ENCODE measurements around the gene DACH1.
A peak's percentile ranks its signal among the peaks of the same experiment; 100 is the strongest.

DACH1 gene

DNA sequence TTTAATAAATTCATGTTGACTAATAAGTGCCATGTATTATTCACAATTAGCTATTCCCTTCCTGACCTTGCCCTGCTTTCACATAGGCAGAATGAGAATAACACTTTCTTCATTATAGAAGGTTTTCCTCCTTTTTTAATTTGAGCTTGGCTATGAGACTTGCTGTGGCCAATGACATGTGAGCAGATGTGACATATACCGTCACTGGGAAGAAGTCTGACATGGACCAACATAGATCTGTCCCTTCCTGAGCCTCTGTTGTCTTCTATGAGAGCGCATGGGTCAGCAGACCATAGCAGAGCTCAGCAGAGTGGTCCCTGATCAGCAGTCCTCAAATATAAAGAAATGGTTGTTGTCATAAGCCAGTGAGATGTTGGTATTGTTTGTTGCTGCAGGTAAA, 163.9 kb downstream of the DACH1 start:
- Histone ChIP-seq H4K5ac (ENCODE audit: low read length) (no peak overlapping the region), H3K27me3 (ENCODE audit: insufficient read depth, low read length, poor library complexity) (no peaks in the 10 kb centered on the region), H3K4me2 (ENCODE audit: low read length) (no peak overlapping the region), H2BK120ac (ENCODE audit: low read depth, low read length) (no peak overlapping the region), H3K56ac (ENCODE audit: low read length) (no peak overlapping the region), H3K79me1 (ENCODE audit: low read length) (no peaks in the 10 kb centered on the region), H2BK5ac (ENCODE audit: low read length) (no peak overlapping the region), H3K27ac (ENCODE audit: low read depth, low read length) (no peak overlapping the region), H3K4me3 (ENCODE audit: low read length) (no peak overlapping the region), H3K36me3 (ENCODE audit: control insufficient read depth, insufficient read depth, low read length) (no peaks in the 10 kb centered on the region), H3K4me1 (ENCODE audit: control insufficient read depth, low read depth, low read length) (no peaks in the 10 kb centered on the region), H3K18ac (ENCODE audit: low read length) (no peak overlapping the region), H4K8ac (ENCODE audit: low read depth, low read length) (no peak overlapping the region), H2AK5ac (ENCODE audit: low read length) (no peak overlapping the region), H2BK15ac (replicated peaks; ENCODE audit: low read depth) (no peak overlapping the region), H3K4ac (ENCODE audit: low read depth, low read length) (no peak overlapping the region), H3K23ac (ENCODE audit: low read length) (no peak overlapping the region), H3K9ac (ENCODE audit: low read length) (no peak overlapping the region), H3K79me2 (ENCODE audit: control insufficient read depth, insufficient read depth, low read length) (no peaks in the 10 kb centered on the region)
- DNase-seq, result no peak
- WGBS (ENCODE audit: extremely low coverage, insufficient coverage, low lambda C conversion rate), result no CpG with 5 or more reads among the region's 2 CpGs

DNA sequence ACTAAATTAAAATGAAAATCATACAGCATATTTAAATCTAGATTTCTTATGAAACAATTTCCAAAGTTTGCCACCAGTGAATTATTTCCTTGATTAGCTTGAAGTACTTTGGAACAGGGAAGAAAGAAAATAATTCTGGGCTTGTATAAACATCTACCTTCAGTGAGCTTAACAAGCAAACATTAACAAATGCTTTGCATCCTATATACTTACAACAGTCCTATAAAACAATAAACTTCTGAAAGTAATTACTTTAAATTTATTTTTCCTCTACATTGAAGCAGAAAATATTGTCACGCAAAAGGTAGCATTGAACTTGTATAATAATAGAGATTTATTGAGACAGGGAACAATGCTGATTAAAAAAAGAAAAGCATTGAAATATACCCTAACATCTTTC, 164.8 kb downstream of the DACH1 start:
- Histone ChIP-seq H3K4me1 (ENCODE audit: control insufficient read depth, low read depth, low read length) (no peaks in the 10 kb centered on the region), H4K8ac (ENCODE audit: low read depth, low read length) (no peak overlapping the region), H4K5ac (ENCODE audit: low read length) (no peak overlapping the region), H3K18ac (ENCODE audit: low read length) (no peak overlapping the region), H3K79me2 (ENCODE audit: control insufficient read depth, insufficient read depth, low read length) (no peaks in the 10 kb centered on the region), H3K56ac (ENCODE audit: low read length) (no peak overlapping the region), H2AK5ac (ENCODE audit: low read length) (no peak overlapping the region), H2BK5ac (ENCODE audit: low read length) (no peak overlapping the region), H2BK120ac (ENCODE audit: low read depth, low read length) (no peak overlapping the region), H2BK15ac (replicated peaks; ENCODE audit: low read depth) (no peak overlapping the region), H3K9ac (ENCODE audit: low read length) (no peak overlapping the region), H3K4ac (ENCODE audit: low read depth, low read length) (no peak overlapping the region), H3K36me3 (ENCODE audit: control insufficient read depth, insufficient read depth, low read length) (no peaks in the 10 kb centered on the region), H3K4me2 (ENCODE audit: low read length) (no peak overlapping the region), H3K27ac (ENCODE audit: low read depth, low read length) (no peak overlapping the region), H3K27me3 (ENCODE audit: insufficient read depth, low read length, poor library complexity) (no peaks in the 10 kb centered on the region), H3K4me3 (ENCODE audit: low read length) (no peak overlapping the region), H3K79me1 (ENCODE audit: low read length) (no peaks in the 10 kb centered on the region), H3K23ac (ENCODE audit: low read length) (no peak overlapping the region)
- no peak for DNase-seq
- no CpG with 5 or more reads among the region's 1 CpG for WGBS (ENCODE audit: extremely low coverage, insufficient coverage, low lambda C conversion rate)

DNA sequence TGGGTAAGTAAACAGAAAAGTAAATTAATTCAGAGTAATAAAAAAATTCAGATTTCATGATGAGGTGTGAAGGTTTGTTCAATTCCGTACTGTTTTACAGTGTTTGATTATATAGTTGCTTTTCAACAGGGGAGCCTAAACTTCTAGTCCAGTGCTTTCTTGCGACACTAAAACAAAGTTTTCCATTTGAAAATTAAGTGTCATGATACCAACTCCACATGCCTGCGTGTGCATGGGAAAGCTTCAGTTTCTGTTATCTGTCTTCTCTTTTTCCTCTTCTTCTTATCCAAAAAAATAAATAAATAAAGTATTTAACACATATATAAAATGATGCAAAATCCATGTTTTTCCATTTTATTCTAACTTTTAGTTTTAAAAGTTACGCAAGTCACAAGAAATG, 165.3 kb downstream of the DACH1 start:
- H3K4ac ChIP-seq (ENCODE audit: low read depth, low read length), result no peak overlapping the region
- H3K79me1 ChIP-seq (ENCODE audit: low read length), result no peaks in the 10 kb centered on the region
- no peaks in the 10 kb centered on the region for H3K27me3 ChIP-seq (ENCODE audit: insufficient read depth, low read length, poor library complexity)

DNA sequence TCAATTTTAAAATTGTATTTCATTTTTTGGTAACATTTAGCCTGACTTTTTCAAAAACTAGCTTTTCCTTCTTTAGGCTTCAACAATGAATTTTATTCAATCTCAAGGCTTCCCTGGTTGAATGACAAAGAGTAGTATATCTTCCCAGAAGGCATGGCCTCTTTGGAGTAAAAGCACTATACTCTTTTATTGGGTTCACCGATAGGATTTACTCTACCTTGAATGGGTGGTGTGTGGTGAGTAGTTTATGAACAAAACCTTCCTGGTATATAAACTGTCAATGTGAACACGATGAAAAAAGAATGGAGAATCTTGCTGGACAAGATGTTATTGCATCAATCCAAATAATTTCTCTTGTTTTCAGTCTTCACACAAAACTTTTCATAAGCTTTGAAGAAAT, 167.7 kb downstream of the DACH1 start:
- Histone ChIP-seq H3K4me3 (ENCODE audit: low read length) (no peak overlapping the region), H4K8ac (ENCODE audit: low read depth, low read length) (no peak overlapping the region), H2BK15ac (replicated peaks; ENCODE audit: low read depth) (no peak overlapping the region), H3K56ac (ENCODE audit: low read length) (no peak overlapping the region), H3K4me2 (ENCODE audit: low read length) (no peak overlapping the region), H3K27me3 (ENCODE audit: insufficient read depth, low read length, poor library complexity) (no peaks in the 10 kb centered on the region), H3K9ac (ENCODE audit: low read length) (no peak overlapping the region), H3K23ac (ENCODE audit: low read length) (no peak overlapping the region), H2BK5ac (ENCODE audit: low read length) (no peak overlapping the region), H3K4ac (ENCODE audit: low read depth, low read length) (no peak overlapping the region), H2BK120ac (ENCODE audit: low read depth, low read length) (no peak overlapping the region), H3K79me1 (ENCODE audit: low read length) (no peaks in the 10 kb centered on the region), H3K18ac (ENCODE audit: low read length) (no peak overlapping the region), H2AK5ac (ENCODE audit: low read length) (no peak overlapping the region), H3K4me1 (ENCODE audit: control insufficient read depth, low read depth, low read length) (no peaks in the 10 kb centered on the region), H3K36me3 (ENCODE audit: control insufficient read depth, insufficient read depth, low read length) (no peaks in the 10 kb centered on the region), H3K79me2 (ENCODE audit: control insufficient read depth, insufficient read depth, low read length) (no peaks in the 10 kb centered on the region), H3K27ac (ENCODE audit: low read depth, low read length) (no peak overlapping the region), H4K5ac (ENCODE audit: low read length) (no peak overlapping the region)
- DNase-seq, result no peak
- WGBS (ENCODE audit: extremely low coverage, insufficient coverage, low lambda C conversion rate), result no CpG with 5 or more reads among the region's 2 CpGs

More for the DNA sequence above, 165.3 kb downstream of the DACH1 start:
- DNase-seq, result no peak
- no peaks in the 10 kb centered on the region for H3K4me1 ChIP-seq (ENCODE audit: control insufficient read depth, low read depth, low read length)
- H3K23ac ChIP-seq (ENCODE audit: low read length), result no peak overlapping the region
- H2BK15ac ChIP-seq (replicated peaks; ENCODE audit: low read depth), result no peak overlapping the region
- H3K4me2 ChIP-seq (ENCODE audit: low read length), result no peak overlapping the region
- no peak overlapping the region for H4K5ac ChIP-seq (ENCODE audit: low read length)
- H3K36me3 ChIP-seq (ENCODE audit: control insufficient read depth, insufficient read depth, low read length), result no peaks in the 10 kb centered on the region
- no peak overlapping the region for H3K27ac ChIP-seq (ENCODE audit: low read depth, low read length)
- H3K4me3 ChIP-seq (ENCODE audit: low read length), result no peak overlapping the region
- no peak overlapping the region for H3K18ac ChIP-seq (ENCODE audit: low read length)
- no peak overlapping the region for H3K56ac ChIP-seq (ENCODE audit: low read length)
- no peak overlapping the region for H3K9ac ChIP-seq (ENCODE audit: low read length)
- no peak overlapping the region for H4K8ac ChIP-seq (ENCODE audit: low read depth, low read length)
- H3K79me2 ChIP-seq (ENCODE audit: control insufficient read depth, insufficient read depth, low read length), result no peaks in the 10 kb centered on the region
- H2BK5ac ChIP-seq (ENCODE audit: low read length), result no peak overlapping the region
- no peak overlapping the region for H2AK5ac ChIP-seq (ENCODE audit: low read length)
- no CpG with 5 or more reads among the region's 4 CpGs for WGBS (ENCODE audit: extremely low coverage, insufficient coverage, low lambda C conversion rate)
- H2BK120ac ChIP-seq (ENCODE audit: low read depth, low read length), result no peak overlapping the region

DNA sequence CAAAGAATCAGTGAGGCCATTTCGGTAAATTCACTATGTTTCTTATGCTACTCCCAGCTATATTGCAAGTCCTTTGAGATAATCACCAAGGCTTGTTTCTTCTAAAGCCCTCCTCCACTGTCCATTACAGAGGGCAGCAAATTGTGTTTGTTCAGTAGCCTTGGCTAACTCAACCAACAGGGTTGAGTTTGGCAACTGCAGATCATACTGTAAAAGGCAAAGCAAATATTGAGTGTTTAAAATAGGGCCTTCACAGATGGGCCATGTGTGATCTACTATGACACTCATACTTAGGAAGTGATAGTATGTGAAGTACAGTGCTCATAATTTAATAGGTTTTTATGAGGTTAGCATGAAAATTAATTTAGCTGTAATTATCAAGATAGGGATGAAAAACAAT, 171.3 kb downstream of the DACH1 start:
- no peak overlapping the region for H3K4me2 ChIP-seq (ENCODE audit: low read length)
- no peak overlapping the region for H2AK5ac ChIP-seq (ENCODE audit: low read length)
- H3K36me3 ChIP-seq (ENCODE audit: control insufficient read depth, insufficient read depth, low read length), result no peaks in the 10 kb centered on the region
- H3K79me1 ChIP-seq (ENCODE audit: low read length), result no peaks in the 10 kb centered on the region
- no peak overlapping the region for H2BK5ac ChIP-seq (ENCODE audit: low read length)
- no CpG with 5 or more reads among the region's 1 CpG for WGBS (ENCODE audit: extremely low coverage, insufficient coverage, low lambda C conversion rate)
- H3K79me2 ChIP-seq (ENCODE audit: control insufficient read depth, insufficient read depth, low read length), result no peaks in the 10 kb centered on the region
- no peak overlapping the region for H3K23ac ChIP-seq (ENCODE audit: low read length)
- no peak overlapping the region for H3K4me3 ChIP-seq (ENCODE audit: low read length)
- H3K27me3 ChIP-seq (ENCODE audit: insufficient read depth, low read length, poor library complexity), result no peaks in the 10 kb centered on the region
- H2BK15ac ChIP-seq (replicated peaks; ENCODE audit: low read depth), result no peak overlapping the region
- H4K8ac ChIP-seq (ENCODE audit: low read depth, low read length), result no peak overlapping the region
- no peak overlapping the region for H3K56ac ChIP-seq (ENCODE audit: low read length)
- no peaks in the 10 kb centered on the region for H3K4me1 ChIP-seq (ENCODE audit: control insufficient read depth, low read depth, low read length)
- no peak overlapping the region for H3K27ac ChIP-seq (ENCODE audit: low read depth, low read length)
- no peak overlapping the region for H2BK120ac ChIP-seq (ENCODE audit: low read depth, low read length)
- DNase-seq, result no peak
- no peak overlapping the region for H3K18ac ChIP-seq (ENCODE audit: low read length)
- H3K4ac ChIP-seq (ENCODE audit: low read depth, low read length), result no peak overlapping the region
- H3K9ac ChIP-seq (ENCODE audit: low read length), result no peak overlapping the region
- no peak overlapping the region for H4K5ac ChIP-seq (ENCODE audit: low read length)

DNA sequence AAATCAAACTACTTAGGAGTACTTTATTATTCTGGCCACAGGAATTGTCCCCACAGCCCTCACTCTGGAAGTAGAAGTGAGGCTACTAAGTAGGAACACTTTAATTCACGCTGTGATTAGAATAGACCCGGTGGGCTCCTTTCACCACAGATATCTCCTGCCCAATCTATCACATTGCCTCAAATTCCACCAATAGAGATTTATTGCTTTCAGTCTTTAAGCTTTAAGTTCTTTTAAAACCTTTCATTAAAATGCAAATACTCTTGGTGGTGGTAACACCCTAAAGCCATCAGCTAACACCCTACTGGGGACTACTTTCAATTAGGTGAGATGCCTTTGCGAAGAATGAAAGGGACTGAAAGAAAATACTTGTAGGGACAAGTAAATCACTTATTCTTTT, 181.9 kb downstream of the DACH1 start:
- Histone ChIP-seq H3K36me3 (ENCODE audit: control insufficient read depth, insufficient read depth, low read length) (no peaks in the 10 kb centered on the region), H3K4me1 (ENCODE audit: control insufficient read depth, low read depth, low read length) (no peaks in the 10 kb centered on the region), H3K4ac (ENCODE audit: low read depth, low read length) (no peak overlapping the region), H3K4me3 (ENCODE audit: low read length) (no peak overlapping the region), H3K56ac (ENCODE audit: low read length) (no peak overlapping the region), H4K8ac (ENCODE audit: low read depth, low read length) (no peak overlapping the region), H2AK5ac (ENCODE audit: low read length) (no peak overlapping the region), H3K79me2 (ENCODE audit: control insufficient read depth, insufficient read depth, low read length) (no peaks in the 10 kb centered on the region), H3K23ac (ENCODE audit: low read length) (no peak overlapping the region), H3K27ac (ENCODE audit: low read depth, low read length) (no peak overlapping the region), H3K18ac (ENCODE audit: low read length) (no peak overlapping the region), H2BK120ac (ENCODE audit: low read depth, low read length) (no peak overlapping the region), H3K27me3 (ENCODE audit: insufficient read depth, low read length, poor library complexity) (peaks cover 9% of the 10 kb centered on the region), H3K79me1 (ENCODE audit: low read length) (no peaks in the 10 kb centered on the region), H3K4me2 (ENCODE audit: low read length) (no peak overlapping the region), H3K9ac (ENCODE audit: low read length) (no peak overlapping the region), H4K5ac (ENCODE audit: low read length) (no peak overlapping the region), H2BK15ac (replicated peaks; ENCODE audit: low read depth) (no peak overlapping the region), H2BK5ac (ENCODE audit: low read length) (no peak overlapping the region)
- peak; percentile 46 for DNase-seq
- WGBS (ENCODE audit: extremely low coverage, insufficient coverage, low lambda C conversion rate), result no CpG with 5 or more reads among the region's 3 CpGs
